PC-3 (cell line): Measurements from ENCODE around the gene GNL3. TPM values are rescaled to one million over a fixed set of nuclear protein-coding genes. Genes with fewer than 3 reads are reported as not detected.

Experiments used
- ATAC-seq: fragments of 200-7000 bp; cut with Tn5 transposase; 2 replicates; pipeline ENCODE4 v1.9.1; 2020; ENCODE audit warnings: mild to moderate bottlenecking, moderate library complexity
- BruUV-seq: library from RNA; stranded (reverse); fragments of 400-500 nt; replicated peaks from 2 replicates; lab custom pipeline; 2021; lab: Mats Ljungman, UMichigan
- CTCF ChIA-PET: fragments of 300-600 bp; sonication (Branson Sonifier 250); formaldehyde crosslinking; loops from one replicate; lab custom pipeline; 2022; ENCODE audit warnings: antibody characterized with exemption; lab: Charles Lee
- POLR2A ChIA-PET: fragments of 300-600 bp; sonication (Branson Sonifier 250); formaldehyde crosslinking; loops from one replicate; lab custom pipeline; 2022; ENCODE audit warnings: antibody characterized with exemption; ENCODE audit not compliant: unreplicated experiment; lab: Charles Lee
- DNase-seq: peaks from one replicate; pipeline ENCODE4 v3.0.0-alpha.2; 2015
- H2AFZ ChIP-seq: fragments of 300-600 bp; sonication (generic); 2 replicates; pipeline ENCODE4 v1.6.0; 2016; ENCODE audit warnings: antibody characterized with exemption, low read length
- H3F3A ChIP-seq: fragments of 300-600 bp; sonication (generic); one replicate; pipeline ENCODE4 v1.6.0; 2017; ENCODE audit warnings: antibody characterized with exemption, low read length, control low read depth, mild to moderate bottlenecking; ENCODE audit not compliant: unreplicated experiment
- H3K27ac ChIP-seq: fragments of 300-600 bp; sonication (generic); 2 replicates; pipeline ENCODE4 v1.5.1; 2016; ENCODE audit warnings: mild to moderate bottlenecking, low read length
- H3K27me3 ChIP-seq: fragments of 300-600 bp; sonication (generic); 2 replicates; pipeline ENCODE4 v1.6.1; 2016; ENCODE audit warnings: low read length, mixed read lengths
- H3K36me3 ChIP-seq: fragments of 300-600 bp; sonication (generic); 2 replicates; pipeline ENCODE4 v1.6.1; 2016; ENCODE audit warnings: low read depth, mixed run types, low read length, mixed read lengths
- H3K4me1 ChIP-seq: fragments of 300-600 bp; sonication (generic); 2 replicates; pipeline ENCODE4 v1.5.1; 2016; ENCODE audit warnings: low read length; ENCODE audit not compliant: insufficient read depth
- H3K4me2 ChIP-seq: fragments of 300-600 bp; sonication (generic); 2 replicates; pipeline ENCODE4 v1.6.0; 2016; ENCODE audit warnings: low read length
- H3K4me3 ChIP-seq: fragments of 300-600 bp; sonication (generic); 2 replicates; pipeline ENCODE4 v1.5.1; 2016; ENCODE audit warnings: mild to moderate bottlenecking, low read length, mixed read lengths
- H3K79me2 ChIP-seq: fragments of 300-600 bp; sonication (generic); 2 replicates; pipeline ENCODE4 v1.6.1; 2017; ENCODE audit warnings: low read length, mixed read lengths
- H3K9ac ChIP-seq: fragments of 300-600 bp; sonication (generic); 2 replicates; pipeline ENCODE4 v1.6.0; 2016; ENCODE audit warnings: mild to moderate bottlenecking, low read length
- H3K9me2 ChIP-seq: fragments of 300-600 bp; sonication (generic); replicated peaks from 2 replicates; pipeline ENCODE4 v1.6.1; 2016; ENCODE audit warnings: mixed run types, low read length, mixed read lengths
- H3K9me3 ChIP-seq: fragments of 300-600 bp; sonication (generic); 2 replicates; pipeline ENCODE4 v1.6.1; 2016; ENCODE audit warnings: low read length, mixed read lengths
- H4K20me1 ChIP-seq: fragments of 300-600 bp; sonication (generic); 2 replicates; pipeline ENCODE4 v1.6.1; 2016; ENCODE audit warnings: low read length, mixed read lengths
- EZH2 ChIP-seq: fragments of 300-600 bp; sonication (generic); IDR thresholded peaks from one replicate; pipeline ENCODE4 v1.6.1; 2017; ENCODE audit warnings: antibody characterized with exemption, mild to moderate bottlenecking, low read length; ENCODE audit not compliant: unreplicated experiment
- EZH2phosphoT487 ChIP-seq: fragments of 300-600 bp; sonication (generic); IDR thresholded peaks from 2 replicates; pipeline ENCODE4 v1.6.1; 2018; ENCODE audit warnings: mild to moderate bottlenecking, antibody characterized with exemption, low read length, borderline replicate concordance
- intact Hi-C: fragments of 100-400 bp; cut with micrococcal nuclease; formaldehyde crosslinking; loops from 2 replicates; pipeline ENCODE4 v1.9.0; 2023
- total RNA-seq: library from RNA; depleted of rRNA; stranded (reverse); fragments of >200 nt; gene quantifications from 2 replicates; pipeline ENCODE4 v1.2.3, GENCODE V29; 2014
- TF ChIP-seq, protein P1 (sequence below): fragments of 300-600 bp; sonication (generic); conservative IDR thresholded peaks from 2 replicates; pipeline ENCODE4 v1.5.1; 2017; ENCODE audit warnings: antibody characterized with exemption, low read depth, mild to moderate bottlenecking, low read length

Gene GNL3
- total RNA-seq, 1 experiment from 2014 or later, result 219 TPM

DNA sequence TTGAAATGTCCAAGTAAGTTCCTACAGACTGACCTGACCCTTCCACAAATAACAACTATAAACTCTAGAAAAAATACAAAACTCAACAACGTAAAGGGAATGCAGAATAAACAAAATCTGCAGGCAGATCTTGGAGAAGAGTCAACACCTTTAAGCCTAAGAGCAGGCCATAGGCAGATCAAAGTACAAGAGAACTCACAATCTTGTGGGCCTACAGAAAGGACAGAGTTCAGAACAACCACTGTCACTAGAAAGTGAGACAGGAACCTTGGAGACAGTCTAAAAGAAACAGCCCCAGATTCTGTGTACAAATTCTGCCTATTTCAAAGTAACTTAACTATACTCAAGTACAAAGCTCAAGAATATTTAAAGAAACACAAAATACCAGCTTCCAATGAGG, 53.9 kb downstream of the GNL3 start:
- intact Hi-C loops, result loop anchor here (5.0 kb wide), 2 partner anchors 193 to 333 kb away; no protein-coding TSS in a partner anchor
- TF ChIP-seq, protein P1, sequence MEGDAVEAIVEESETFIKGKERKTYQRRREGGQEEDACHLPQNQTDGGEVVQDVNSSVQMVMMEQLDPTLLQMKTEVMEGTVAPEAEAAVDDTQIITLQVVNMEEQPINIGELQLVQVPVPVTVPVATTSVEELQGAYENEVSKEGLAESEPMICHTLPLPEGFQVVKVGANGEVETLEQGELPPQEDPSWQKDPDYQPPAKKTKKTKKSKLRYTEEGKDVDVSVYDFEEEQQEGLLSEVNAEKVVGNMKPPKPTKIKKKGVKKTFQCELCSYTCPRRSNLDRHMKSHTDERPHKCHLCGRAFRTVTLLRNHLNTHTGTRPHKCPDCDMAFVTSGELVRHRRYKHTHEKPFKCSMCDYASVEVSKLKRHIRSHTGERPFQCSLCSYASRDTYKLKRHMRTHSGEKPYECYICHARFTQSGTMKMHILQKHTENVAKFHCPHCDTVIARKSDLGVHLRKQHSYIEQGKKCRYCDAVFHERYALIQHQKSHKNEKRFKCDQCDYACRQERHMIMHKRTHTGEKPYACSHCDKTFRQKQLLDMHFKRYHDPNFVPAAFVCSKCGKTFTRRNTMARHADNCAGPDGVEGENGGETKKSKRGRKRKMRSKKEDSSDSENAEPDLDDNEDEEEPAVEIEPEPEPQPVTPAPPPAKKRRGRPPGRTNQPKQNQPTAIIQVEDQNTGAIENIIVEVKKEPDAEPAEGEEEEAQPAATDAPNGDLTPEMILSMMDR, result no peak
- TF ChIP-seq EZH2, result no peak
- TF ChIP-seq EZH2phosphoT487, result no peak
- ATAC-seq, result no peak
- Histone ChIP-seq H3K79me2 (no peaks in the 10 kb centered on the region), H4K20me1 (0 out of 2 replicates have a peak, but pooled peaks cover 4% of the 10 kb centered on the region), H3K4me3 (no peak overlapping the region), H3K9me2 (no peaks in the 10 kb centered on the region), H3K36me3 (peaks cover 48% of the 10 kb centered on the region), H3F3A (no peaks in the 10 kb centered on the region), H3K4me1 (no peaks in the 10 kb centered on the region), H3K27me3 (no peaks in the 10 kb centered on the region), H3K9ac (no peak overlapping the region), H3K27ac (no peak overlapping the region), H2AFZ (no peak overlapping the region), H3K9me3 (no peaks in the 10 kb centered on the region), H3K4me2 (no peak overlapping the region)
- POLR2A ChIA-PET, result no interaction called here
- no TSS peak for BruUV-seq
- DNase-seq, result no peak
- CTCF ChIA-PET, result no interaction called here

DNA sequence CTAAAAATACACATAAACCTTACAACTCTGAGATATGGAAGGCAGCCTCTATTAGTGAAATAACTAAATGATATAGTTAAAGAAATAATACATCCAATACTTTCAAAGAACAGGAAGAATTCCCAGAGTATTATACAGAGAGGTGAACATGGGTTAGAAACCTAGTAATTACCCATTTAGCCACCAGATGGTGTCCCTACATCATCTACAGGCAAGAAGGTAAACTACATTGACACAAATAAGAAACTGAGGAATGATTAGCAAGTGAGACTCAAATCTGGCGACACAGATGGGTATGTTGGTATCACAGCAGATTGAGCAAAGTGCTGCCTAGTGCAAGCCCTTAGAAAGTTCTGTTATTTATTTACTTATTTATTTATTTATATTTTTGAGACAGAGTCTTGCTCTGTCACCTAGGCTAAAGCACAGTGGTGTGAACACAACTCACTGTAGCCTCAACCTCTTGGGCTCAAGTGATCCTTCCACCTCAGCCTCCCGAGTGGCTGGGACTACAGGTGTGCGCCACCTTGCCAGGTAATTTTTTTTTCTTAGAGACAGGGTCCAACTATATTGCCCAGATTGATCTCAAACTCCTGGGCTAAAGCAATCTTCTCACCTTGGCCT, 56.7 kb downstream of the GNL3 start:
- peak; percentile 81 for ATAC-seq
- Histone ChIP-seq H3K4me3 (no peak overlapping the region), H4K20me1 (no peaks in the 10 kb centered on the region), H3K4me1 (no peaks in the 10 kb centered on the region), H3K36me3 (peaks cover 45% of the 10 kb centered on the region), H3K4me2 (no peak overlapping the region), H3K27ac (no peak overlapping the region), H3K9me2 (no peaks in the 10 kb centered on the region), H3K27me3 (no peaks in the 10 kb centered on the region), H3F3A (no peaks in the 10 kb centered on the region), H3K79me2 (no peaks in the 10 kb centered on the region), H3K9ac (no peak overlapping the region), H3K9me3 (no peaks in the 10 kb centered on the region), H2AFZ (no peak overlapping the region)
- BruUV-seq, result no TSS peak
- peak; percentile 59 for DNase-seq
- TF ChIP-seq EZH2, result no peak
- TF ChIP-seq, protein P1, result peak; percentile 83
- TF ChIP-seq EZH2phosphoT487, result no peak
- ChIA-PET POLR2A (no interaction called here), CTCF (no interaction called here)
- intact Hi-C loops, result loop anchor here (1.0 to 5.0 kb wide), 3 partner anchors 78 to 330 kb away; no protein-coding TSS in a partner anchor

DNA sequence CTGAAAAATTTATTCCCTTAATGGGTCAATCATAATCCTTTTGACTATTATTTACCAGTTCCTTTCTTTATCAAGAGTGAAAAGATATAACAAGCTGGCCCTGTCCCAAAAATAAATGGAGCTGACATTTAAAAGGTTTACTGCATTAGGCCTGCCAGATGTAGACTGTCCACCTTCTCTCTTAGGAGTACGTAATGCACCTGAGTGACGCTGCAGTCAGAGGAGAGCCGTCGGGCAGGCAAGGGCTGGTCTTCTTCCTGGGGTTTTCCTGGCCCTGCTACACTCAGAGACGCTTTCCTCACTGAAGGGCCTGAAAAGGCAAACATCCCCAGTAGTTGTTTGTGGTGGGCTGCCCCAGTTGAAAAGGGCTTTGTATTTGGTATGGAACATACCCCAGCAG, 57.3 kb downstream of the GNL3 start:
- BruUV-seq, result no TSS peak
- Histone ChIP-seq H2AFZ (no peak overlapping the region), H3K4me2 (no peak overlapping the region), H3K9ac (no peak overlapping the region), H3K36me3 (peaks cover 45% of the 10 kb centered on the region), H3F3A (no peaks in the 10 kb centered on the region), H3K9me3 (no peaks in the 10 kb centered on the region), H3K4me1 (no peaks in the 10 kb centered on the region), H3K9me2 (no peaks in the 10 kb centered on the region), H3K27ac (no peak overlapping the region), H4K20me1 (no peaks in the 10 kb centered on the region), H3K4me3 (no peak overlapping the region), H3K27me3 (no peaks in the 10 kb centered on the region), H3K79me2 (no peaks in the 10 kb centered on the region)
- TF ChIP-seq, protein P1, result no peak
- no peak for TF ChIP-seq EZH2
- no peak for TF ChIP-seq EZH2phosphoT487
- no peak for ATAC-seq
- intact Hi-C loops, result loop anchor here (5.0 kb wide), 2 partner anchors 189 to 329 kb away; no protein-coding TSS in a partner anchor
- CTCF ChIA-PET, result no interaction called here
- no peak for DNase-seq
- POLR2A ChIA-PET, result no interaction called here
